ENCODE results near the gene LRRC49.

DNA sequence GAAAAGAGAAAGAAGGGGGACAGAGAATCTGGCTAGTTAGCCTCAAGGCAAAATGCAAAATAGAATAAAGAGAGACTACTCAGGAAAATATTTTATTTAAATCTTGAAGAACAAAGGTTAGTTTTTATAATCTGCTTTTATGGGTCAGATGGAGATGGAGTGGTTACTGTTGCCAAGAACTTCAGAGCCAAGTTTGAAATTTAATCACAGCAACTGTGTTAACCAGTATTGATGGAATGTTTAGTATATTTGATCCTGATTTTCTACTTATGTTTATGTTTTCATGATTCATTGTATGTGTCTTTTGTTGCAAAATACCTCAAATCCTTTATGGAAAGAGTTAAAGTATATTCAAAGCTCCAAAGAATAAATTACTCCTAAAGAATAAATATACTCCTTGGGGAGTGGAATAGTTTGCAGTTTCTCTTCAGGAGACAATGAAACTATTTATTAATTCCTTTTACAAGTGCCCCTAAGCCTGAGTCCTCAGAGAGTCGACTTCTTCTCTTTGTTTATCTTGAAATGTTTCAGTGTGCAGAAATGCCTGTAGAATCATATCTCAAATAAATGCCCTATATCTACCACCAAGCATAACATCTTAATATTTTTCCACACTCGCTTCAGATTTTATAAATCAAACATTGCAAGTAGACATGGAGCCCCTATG is 161.8 kb downstream of the LRRC49 start:
- TF ChIP-seq CTCF (IDR thresholded peaks at IDR 0.05) (no peak), POLR2A (IDR thresholded peaks at IDR 0.05) (no peak)
